Measurements from ENCODE around the gene SLC39A6. TPM values are rescaled to one million over a fixed set of nuclear protein-coding genes. Genes with fewer than 3 reads are reported as not detected.

SLC39A6 gene
- polyA plus RNA-seq, 1 donor (not counting 4 experiments of a cell fraction or from before 2014, with no cell fraction given): 145 TPM

GRCh38 chr18:36108601-36109000 is 20.5 kb downstream of the SLC39A6 start:
- DNase-seq (ENCODE audit: low read depth, low spot score) (no peak), FAIRE-seq (no peak)
- H3K79me2 ChIP-seq (ENCODE audit: control insufficient read depth, insufficient read depth, low read length): no peaks in the 10 kb centered on the region
- no peak overlapping the region for H2AFZ ChIP-seq (ENCODE audit: control insufficient read depth, low read length)
- no peak for TF ChIP-seq EZH2 (IDR thresholded peaks at IDR 0.05; ENCODE audit: low read length)
- TF ChIP-seq, protein P1, sequence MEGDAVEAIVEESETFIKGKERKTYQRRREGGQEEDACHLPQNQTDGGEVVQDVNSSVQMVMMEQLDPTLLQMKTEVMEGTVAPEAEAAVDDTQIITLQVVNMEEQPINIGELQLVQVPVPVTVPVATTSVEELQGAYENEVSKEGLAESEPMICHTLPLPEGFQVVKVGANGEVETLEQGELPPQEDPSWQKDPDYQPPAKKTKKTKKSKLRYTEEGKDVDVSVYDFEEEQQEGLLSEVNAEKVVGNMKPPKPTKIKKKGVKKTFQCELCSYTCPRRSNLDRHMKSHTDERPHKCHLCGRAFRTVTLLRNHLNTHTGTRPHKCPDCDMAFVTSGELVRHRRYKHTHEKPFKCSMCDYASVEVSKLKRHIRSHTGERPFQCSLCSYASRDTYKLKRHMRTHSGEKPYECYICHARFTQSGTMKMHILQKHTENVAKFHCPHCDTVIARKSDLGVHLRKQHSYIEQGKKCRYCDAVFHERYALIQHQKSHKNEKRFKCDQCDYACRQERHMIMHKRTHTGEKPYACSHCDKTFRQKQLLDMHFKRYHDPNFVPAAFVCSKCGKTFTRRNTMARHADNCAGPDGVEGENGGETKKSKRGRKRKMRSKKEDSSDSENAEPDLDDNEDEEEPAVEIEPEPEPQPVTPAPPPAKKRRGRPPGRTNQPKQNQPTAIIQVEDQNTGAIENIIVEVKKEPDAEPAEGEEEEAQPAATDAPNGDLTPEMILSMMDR (optimal IDR thresholded peaks at IDR 0.05 in 1 of 3, IDR thresholded peaks at IDR 0.05 in 1 of 3, conservative IDR thresholded peaks at IDR 0.05 in 1 of 3; ENCODE audit: extremely low read depth in 1 of 3, insufficient read depth in 2 of 3, low read length in 3 of 3): no peak
- no peak overlapping the region for H3K4me3 ChIP-seq (ENCODE audit: control insufficient read depth in 2 of 3, extremely low read depth in 1 of 3, insufficient read depth in 2 of 3, low read depth in 1 of 3, low read length in 3 of 3)
- no peak overlapping the region for H3K27ac ChIP-seq (ENCODE audit: control insufficient read depth, insufficient read depth, low read length)
- peaks cover 5 to 8% of the 10 kb centered on the region in 2 experiments for H3K36me3 ChIP-seq (ENCODE audit: control insufficient read depth in 2 of 2, extremely low read depth in 1 of 2, insufficient read depth in 2 of 2, low read length in 2 of 2)
- no peak overlapping the region for H3K4me2 ChIP-seq (ENCODE audit: control insufficient read depth, extremely low read depth, insufficient read depth, low read depth, low read length)
- H3K9me1 ChIP-seq (ENCODE audit: control insufficient read depth, extremely low read depth, insufficient read depth, low read length): no peaks in the 10 kb centered on the region
- H3K4me1 ChIP-seq (ENCODE audit: control insufficient read depth, extremely low read depth, insufficient read depth, low read length): no peaks in the 10 kb centered on the region
- H4K20me1 ChIP-seq (ENCODE audit: control insufficient read depth, extremely low read depth, insufficient read depth, low read length): no peaks in the 10 kb centered on the region
- no peaks in the 10 kb centered on the region for H3K27me3 ChIP-seq (ENCODE audit: control insufficient read depth, extremely low read depth, insufficient read depth, low read length)
- dilution Hi-C loops (cut with MboI; ENCODE audit: extremely low pct_ligation_motif_present, low sequenced_read_pairs): no loop called here
- no peak overlapping the region for H3K9ac ChIP-seq (ENCODE audit: control insufficient read depth, extremely low read depth, insufficient read depth, low read length)
- no peaks in the 10 kb centered on the region for H3K9me3 ChIP-seq (ENCODE audit: control insufficient read depth, low read depth, low read length)

DNA sequence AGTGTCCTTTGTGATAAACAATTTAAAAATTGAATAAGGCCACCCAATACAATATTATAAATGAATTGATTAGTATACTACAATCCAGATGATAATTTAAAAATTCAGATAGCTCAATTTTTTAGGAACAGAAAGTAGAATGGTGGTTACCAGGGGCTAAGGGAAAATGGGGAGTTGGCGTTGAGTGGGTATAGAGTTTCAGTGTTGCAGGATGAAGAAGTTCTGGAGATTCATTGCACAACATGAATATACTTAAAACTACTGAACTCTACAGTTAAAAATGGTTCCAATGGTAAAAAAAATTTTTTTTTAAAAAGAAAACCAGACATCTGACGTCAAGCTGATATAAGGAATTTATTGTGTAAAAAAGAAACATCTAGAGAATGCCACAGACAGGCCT is 20.9 kb downstream of the SLC39A6 start:
- H3K4me2 ChIP-seq (ENCODE audit: control insufficient read depth, extremely low read depth, insufficient read depth, low read depth, low read length): no peak overlapping the region
- no peak overlapping the region for H3K9ac ChIP-seq (ENCODE audit: control insufficient read depth, extremely low read depth, insufficient read depth, low read length)
- H3K9me3 ChIP-seq (ENCODE audit: control insufficient read depth, low read depth, low read length): no peaks in the 10 kb centered on the region
- dilution Hi-C loops (cut with MboI; ENCODE audit: extremely low pct_ligation_motif_present, low sequenced_read_pairs): no loop called here
- no peaks in the 10 kb centered on the region for H3K9me1 ChIP-seq (ENCODE audit: control insufficient read depth, extremely low read depth, insufficient read depth, low read length)
- H3K36me3 ChIP-seq (ENCODE audit: control insufficient read depth in 2 of 2, extremely low read depth in 1 of 2, insufficient read depth in 2 of 2, low read length in 2 of 2): peaks cover 5 to 7% of the 10 kb centered on the region in 2 experiments
- no peaks in the 10 kb centered on the region for H3K79me2 ChIP-seq (ENCODE audit: control insufficient read depth, insufficient read depth, low read length)
- no peak for FAIRE-seq
- no peak overlapping the region for H3K4me3 ChIP-seq (ENCODE audit: control insufficient read depth in 2 of 3, extremely low read depth in 1 of 3, insufficient read depth in 2 of 3, low read depth in 1 of 3, low read length in 3 of 3)
- H2AFZ ChIP-seq (ENCODE audit: control insufficient read depth, low read length): no peak overlapping the region
- DNase-seq (ENCODE audit: low read depth, low spot score): no peak
- TF ChIP-seq, protein P1 (optimal IDR thresholded peaks at IDR 0.05 in 1 of 3, IDR thresholded peaks at IDR 0.05 in 1 of 3, conservative IDR thresholded peaks at IDR 0.05 in 1 of 3; ENCODE audit: extremely low read depth in 1 of 3, insufficient read depth in 2 of 3, low read length in 3 of 3): no peak
- no peak overlapping the region for H3K27ac ChIP-seq (ENCODE audit: control insufficient read depth, insufficient read depth, low read length)
- no peaks in the 10 kb centered on the region for H3K4me1 ChIP-seq (ENCODE audit: control insufficient read depth, extremely low read depth, insufficient read depth, low read length)
- H4K20me1 ChIP-seq (ENCODE audit: control insufficient read depth, extremely low read depth, insufficient read depth, low read length): no peaks in the 10 kb centered on the region
- H3K27me3 ChIP-seq (ENCODE audit: control insufficient read depth, extremely low read depth, insufficient read depth, low read length): no peaks in the 10 kb centered on the region
